Uterus (tissue), 2 donors: Measurements from ENCODE around the gene FOXP4.

Source experiments
- CTCF ChIP-seq, 4 experiments: fragments of 200-600 bp in 2 of 4; fragments of 450-650 bp in 2 of 4; sonication (generic) in 2 of 4; IDR thresholded peaks; one replicate each; pipeline ENCODE4 v1.5.1; 2016 to 2019; ENCODE audit warnings: antibody characterized with exemption in 4 of 4, mild to moderate bottlenecking in 2 of 4, moderate library complexity in 1 of 4
- POLR2A ChIP-seq, 2 donors: fragments of 450-650 bp; IDR thresholded peaks; one replicate each; pipeline ENCODE4 v1.6.1; 2016; ENCODE audit warnings: antibody characterized with exemption in 2 of 2, mild to moderate bottlenecking in 1 of 2, moderate library complexity in 1 of 2

GRCh38 chr6:41566961-41567360 is 20.8 kb downstream of the FOXP4 start:
- TF ChIP-seq CTCF (IDR thresholded peaks at IDR 0.05) (no peak), POLR2A (IDR thresholded peaks at IDR 0.05) (no peak)
